ENCODE measurements around the gene SEC23A. TPM values are rescaled to one million over a fixed set of nuclear protein-coding genes. Genes with fewer than 3 reads are reported as not detected.

SEC23A gene
- total RNA-seq, result 331 and 445 TPM in 2 replicates

DNA sequence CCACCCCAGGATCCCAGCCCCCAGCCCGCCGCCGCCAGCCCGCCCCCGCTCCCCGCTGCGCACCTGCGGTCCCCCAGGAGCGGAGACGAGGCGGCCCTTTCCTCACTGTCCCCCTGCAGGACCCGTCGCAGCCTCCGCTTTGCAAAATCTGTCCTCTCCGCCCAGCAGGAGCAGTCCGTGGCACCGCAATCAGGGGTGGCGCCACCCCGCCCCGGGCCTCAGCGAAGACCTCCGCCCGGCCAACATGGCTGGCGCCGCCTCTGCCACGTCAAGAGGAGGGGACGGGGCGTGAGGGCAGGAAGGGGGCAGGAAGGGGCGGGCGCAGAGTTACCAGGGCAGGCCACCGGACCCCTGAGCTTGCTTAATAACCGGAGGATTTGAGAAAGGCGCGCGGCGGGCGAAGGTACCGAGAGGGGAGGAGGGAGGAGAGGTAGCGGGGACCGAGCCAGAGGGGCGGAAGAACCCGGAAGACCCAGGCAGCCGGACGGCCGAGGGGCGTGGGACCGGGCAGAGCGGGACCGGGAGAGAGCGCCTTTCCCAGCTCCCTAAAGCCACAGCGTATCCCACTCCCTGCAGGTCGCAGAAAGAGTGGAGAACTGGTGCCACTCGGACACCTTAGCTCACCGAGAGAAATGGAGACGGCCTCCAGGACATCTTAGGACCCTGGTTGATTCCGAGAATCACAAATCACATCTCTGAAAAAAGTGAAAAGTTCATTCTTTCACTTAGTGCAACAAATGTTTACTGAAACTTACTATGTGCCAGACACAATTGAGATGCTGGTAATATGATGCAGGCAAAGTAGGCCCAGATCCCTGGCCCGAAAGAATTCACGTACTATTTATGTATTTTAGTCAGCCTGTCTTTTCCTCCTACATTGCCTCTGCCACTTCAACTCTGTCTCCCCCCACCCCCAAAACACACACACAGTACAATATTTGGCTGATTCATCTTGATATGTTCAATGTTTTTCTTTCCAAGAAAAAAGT, at the start of gene SEC23A:
TSS of gene SEC23A (minus strand) at position 267 of the 989 bp plus-strand sequence. CDS start 7,117 bp downstream, outside the sequence.

DNA sequence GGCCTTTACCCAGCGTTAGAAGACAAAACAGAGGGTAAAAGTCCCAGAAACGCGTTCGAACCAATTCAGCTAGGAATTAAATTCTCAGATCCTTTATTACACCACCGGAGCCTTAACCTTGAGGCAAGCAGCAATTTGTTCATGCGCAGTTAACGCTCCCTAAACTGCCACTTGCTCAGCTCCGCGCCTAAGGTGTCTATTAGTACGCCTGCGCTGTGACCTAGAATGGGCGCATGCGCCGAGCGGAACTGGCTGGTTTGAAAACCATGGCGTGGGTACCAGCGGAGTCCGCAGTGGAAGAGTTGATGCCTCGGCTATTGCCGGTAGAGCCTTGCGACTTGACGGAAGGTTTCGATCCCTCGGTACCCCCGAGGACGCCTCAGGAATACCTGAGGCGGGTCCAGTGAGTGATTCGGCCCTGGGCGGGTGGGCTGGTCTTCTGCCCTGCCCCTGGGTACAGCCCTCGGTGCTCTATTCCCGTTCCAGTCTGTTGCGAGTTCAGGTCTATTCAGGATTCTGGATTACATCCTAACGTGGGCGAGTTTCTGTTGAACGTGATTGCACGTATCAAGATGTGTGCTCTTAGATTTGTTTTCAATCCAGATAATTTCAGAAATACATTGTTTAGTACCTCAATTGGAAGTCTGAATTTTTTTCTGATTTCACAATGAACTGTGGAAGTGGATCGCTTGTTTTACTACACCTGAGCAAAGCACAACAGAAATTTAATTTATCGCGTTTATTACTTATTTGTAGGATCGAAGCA, 11.2 kb upstream of the SEC23A start, which contains the start of gene GEMIN2:
TSS of gene GEMIN2 (plus strand) at position 251 of the 766 bp plus-strand sequence. CDS start at position 267, 16 bp downstream.

Small RNA genes within 50 kb of the gene (small RNA-seq; reads per million reads assigned to genes)
- gene AL109628.1 (not detected), gene RF00019 (not detected)

Other genes with a start within 250 kb of the SEC23A start
- gene GEMIN2, start 11.1 kb upstream of the SEC23A start, total RNA-seq, result 10.2 and 10.4 TPM in 2 replicates
- 28.1 and 30.5 TPM in 2 replicates for gene TRAPPC6B, start 67.1 kb upstream of the SEC23A start, total RNA-seq
- 17.2 and 18.8 TPM in 2 replicates for gene PNN, start 72.0 kb upstream of the SEC23A start, total RNA-seq
- gene MIA2, start 130.7 kb upstream of the SEC23A start, total RNA-seq, result 14.6 and 18.0 TPM in 2 replicates